Measurements from ENCODE around the gene IARS2. TPM values are rescaled to one million over a fixed set of nuclear protein-coding genes. Genes with fewer than 3 reads are reported as not detected.

IARS2 gene
- total RNA-seq, 1 experiment from 2014 or later = 123 TPM

DNA sequence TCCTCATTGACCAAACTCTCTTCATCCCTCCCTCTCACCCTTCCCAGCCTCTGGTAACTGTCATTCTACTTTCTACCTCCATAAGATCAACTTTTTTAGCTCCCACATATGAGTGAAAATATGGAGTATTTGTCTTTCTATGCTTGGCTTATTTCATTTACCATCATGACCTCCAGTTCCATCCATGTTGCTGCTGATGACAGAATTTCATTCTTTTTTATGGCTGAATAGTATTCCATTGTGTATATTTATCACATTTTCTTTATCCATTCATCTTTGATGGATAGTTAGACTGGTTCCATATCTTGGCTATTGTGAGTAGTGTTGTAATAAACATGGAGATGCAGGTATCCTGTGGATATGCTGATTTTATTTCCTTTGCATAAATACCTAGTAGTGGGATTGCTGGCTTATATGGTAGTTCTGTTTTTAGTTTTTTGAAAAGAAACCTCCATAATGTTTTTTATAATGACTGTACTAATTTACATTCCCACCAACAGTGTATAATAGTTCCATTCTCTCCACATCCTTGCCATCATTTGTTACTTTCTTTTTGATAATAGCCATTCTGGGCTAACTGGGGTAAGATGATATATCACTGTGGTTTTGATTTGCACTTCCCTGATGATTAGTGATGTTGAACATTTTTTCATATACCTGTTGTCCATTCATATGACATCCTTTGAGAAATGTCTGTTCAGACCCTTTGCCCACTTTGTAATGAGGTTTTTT is 35.7 kb downstream of the IARS2 start:
- POLR2A ChIA-PET = no interaction called here
- H3K9me3 Mint-ChIP-seq (ENCODE audit: unreplicated experiment) = no peaks in the 10 kb centered on the region
- no peak overlapping the region for H3K27ac Mint-ChIP-seq (ENCODE audit: unreplicated experiment)
- H3K27me3 ChIP-seq (replicated peaks; ENCODE audit: control insufficient read depth, insufficient read depth, low read length) = no peaks in the 10 kb centered on the region
- CTCF ChIA-PET = interaction anchor here (0.7 kb wide), 1 partner anchor 17 kb away, joined by 3 read pairs; no protein-coding TSS in a partner anchor
- H3K4me3 ChIP-seq (ENCODE audit: low read depth, low read length) = no peak overlapping the region
- intact Hi-C loops (cut with micrococcal nuclease; ENCODE audit: unreplicated experiment) = no loop called here
- peaks cover 5% of the 10 kb centered on the region for H3K36me3 ChIP-seq (ENCODE audit: control insufficient read depth, insufficient read depth, low read length)
- no peak overlapping the region for H3K4me3 Mint-ChIP-seq (ENCODE audit: unreplicated experiment)
- TF ChIP-seq, protein P1, sequence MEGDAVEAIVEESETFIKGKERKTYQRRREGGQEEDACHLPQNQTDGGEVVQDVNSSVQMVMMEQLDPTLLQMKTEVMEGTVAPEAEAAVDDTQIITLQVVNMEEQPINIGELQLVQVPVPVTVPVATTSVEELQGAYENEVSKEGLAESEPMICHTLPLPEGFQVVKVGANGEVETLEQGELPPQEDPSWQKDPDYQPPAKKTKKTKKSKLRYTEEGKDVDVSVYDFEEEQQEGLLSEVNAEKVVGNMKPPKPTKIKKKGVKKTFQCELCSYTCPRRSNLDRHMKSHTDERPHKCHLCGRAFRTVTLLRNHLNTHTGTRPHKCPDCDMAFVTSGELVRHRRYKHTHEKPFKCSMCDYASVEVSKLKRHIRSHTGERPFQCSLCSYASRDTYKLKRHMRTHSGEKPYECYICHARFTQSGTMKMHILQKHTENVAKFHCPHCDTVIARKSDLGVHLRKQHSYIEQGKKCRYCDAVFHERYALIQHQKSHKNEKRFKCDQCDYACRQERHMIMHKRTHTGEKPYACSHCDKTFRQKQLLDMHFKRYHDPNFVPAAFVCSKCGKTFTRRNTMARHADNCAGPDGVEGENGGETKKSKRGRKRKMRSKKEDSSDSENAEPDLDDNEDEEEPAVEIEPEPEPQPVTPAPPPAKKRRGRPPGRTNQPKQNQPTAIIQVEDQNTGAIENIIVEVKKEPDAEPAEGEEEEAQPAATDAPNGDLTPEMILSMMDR (IDR thresholded peaks at IDR 0.05; ENCODE audit: insufficient read depth in 1 of 2, low read depth in 1 of 2, low read length in 1 of 2, severe bottlenecking in 1 of 2, unreplicated experiment in 1 of 2) = no peak
- H3K4me1 ChIP-seq = peaks cover 7% of the 10 kb centered on the region
- peaks cover 70% of the 10 kb centered on the region for H3K36me3 Mint-ChIP-seq (ENCODE audit: insufficient read depth, unreplicated experiment)
- H3K4me1 Mint-ChIP-seq (ENCODE audit: low read depth, unreplicated experiment) = peaks cover 4% of the 10 kb centered on the region
- no TSS peak for BruUV-seq (replicated peaks)
- no peaks in the 10 kb centered on the region for H3K9me3 ChIP-seq
- DNase-seq = no peak
- H3K27me3 Mint-ChIP-seq (ENCODE audit: insufficient read depth, unreplicated experiment) = no peaks in the 10 kb centered on the region

DNA sequence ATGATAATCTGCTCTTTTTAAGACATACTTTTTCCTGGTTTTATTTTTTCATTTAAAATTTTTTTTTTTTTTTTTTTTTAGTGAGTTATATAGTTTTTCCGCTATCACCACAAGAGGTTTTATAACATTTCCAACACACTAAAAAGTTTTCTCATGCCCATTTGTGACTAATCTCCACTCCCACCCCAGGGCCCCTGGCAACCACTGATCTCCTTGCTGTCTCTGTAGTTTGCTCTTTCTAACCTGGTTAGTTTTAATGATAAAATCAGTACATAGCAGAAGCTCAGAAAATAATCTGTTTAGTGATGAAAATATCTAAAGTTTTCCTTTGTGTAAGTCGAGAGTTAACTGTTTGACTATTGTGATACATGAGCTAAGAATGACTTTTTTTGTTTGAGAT is 41.8 kb downstream of the IARS2 start:
- BruUV-seq (replicated peaks) = no TSS peak
- no peak overlapping the region for H3K4me3 Mint-ChIP-seq (ENCODE audit: unreplicated experiment)
- H3K36me3 Mint-ChIP-seq (ENCODE audit: insufficient read depth, unreplicated experiment) = peaks cover 77% of the 10 kb centered on the region
- H3K4me1 Mint-ChIP-seq (ENCODE audit: low read depth, unreplicated experiment) = no peaks in the 10 kb centered on the region
- no peak for DNase-seq
- H3K36me3 ChIP-seq (ENCODE audit: control insufficient read depth, insufficient read depth, low read length) = peaks cover 2% of the 10 kb centered on the region; the same call in 1 of the 2 replicates
- TF ChIP-seq, protein P1 (IDR thresholded peaks at IDR 0.05; ENCODE audit: insufficient read depth in 1 of 2, low read depth in 1 of 2, low read length in 1 of 2, severe bottlenecking in 1 of 2, unreplicated experiment in 1 of 2) = no peak
- intact Hi-C loops (cut with micrococcal nuclease; ENCODE audit: unreplicated experiment) = no loop called here
- H3K27me3 ChIP-seq (replicated peaks; ENCODE audit: control insufficient read depth, insufficient read depth, low read length) = no peaks in the 10 kb centered on the region
- CTCF ChIA-PET = no interaction called here
- POLR2A ChIA-PET = no interaction called here
- no peaks in the 10 kb centered on the region for H3K27me3 Mint-ChIP-seq (ENCODE audit: insufficient read depth, unreplicated experiment)
- H3K9me3 Mint-ChIP-seq (ENCODE audit: unreplicated experiment) = no peaks in the 10 kb centered on the region
- H3K9me3 ChIP-seq = no peaks in the 10 kb centered on the region
- H3K4me3 ChIP-seq (ENCODE audit: low read depth, low read length) = no peak overlapping the region
- no peaks in the 10 kb centered on the region for H3K4me1 ChIP-seq
- no peak overlapping the region for H3K27ac Mint-ChIP-seq (ENCODE audit: unreplicated experiment)

DNA sequence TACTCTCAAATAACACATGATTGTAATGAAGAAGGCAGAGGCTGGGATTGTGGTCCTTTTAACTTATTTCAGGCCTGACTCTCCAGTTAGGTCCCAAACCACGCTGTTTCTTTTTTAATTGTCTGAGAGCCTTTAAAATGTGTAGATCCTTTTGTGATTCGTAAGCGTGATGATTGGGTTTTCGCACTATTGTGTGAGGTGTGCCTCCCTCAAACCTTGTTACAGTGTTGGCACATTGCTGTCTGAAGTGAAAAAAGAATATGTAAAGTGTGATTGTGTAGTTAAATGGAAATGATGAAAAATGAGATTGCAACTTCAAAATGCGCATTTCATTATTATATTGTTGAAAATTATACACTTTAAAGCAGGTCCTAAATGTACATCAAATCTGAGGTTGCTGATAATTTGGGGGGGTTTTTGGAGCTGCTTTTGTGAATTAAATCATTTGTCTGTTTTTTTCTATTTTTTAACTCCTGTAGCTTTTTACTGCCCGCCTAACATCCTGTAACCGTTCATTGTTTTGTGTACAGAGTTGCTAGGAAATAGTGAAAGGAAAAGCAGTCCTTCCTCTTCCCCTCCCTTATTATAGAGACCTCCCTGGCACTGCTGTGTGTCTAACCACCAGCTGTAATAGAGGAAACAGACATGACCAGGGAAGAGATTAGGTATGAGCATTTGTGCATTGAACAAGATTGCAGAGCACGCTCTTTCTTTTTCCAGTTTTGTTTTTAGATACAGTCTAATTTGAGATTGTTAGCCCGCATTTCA is 43.3 kb downstream of the IARS2 start:
- TF ChIP-seq, protein P1 (IDR thresholded peaks at IDR 0.05; ENCODE audit: insufficient read depth in 1 of 2, low read depth in 1 of 2, low read length in 1 of 2, severe bottlenecking in 1 of 2, unreplicated experiment in 1 of 2) = no peak
- intact Hi-C loops (cut with micrococcal nuclease; ENCODE audit: unreplicated experiment) = no loop called here
- H3K36me3 Mint-ChIP-seq (ENCODE audit: insufficient read depth, unreplicated experiment) = peaks cover 81% of the 10 kb centered on the region
- Histone ChIP-seq H3K36me3 (ENCODE audit: control insufficient read depth, insufficient read depth, low read length) (peaks cover 2% of the 10 kb centered on the region; the same call in 1 of the 2 replicates), H3K4me1 (no peaks in the 10 kb centered on the region), H3K4me3 (ENCODE audit: low read depth, low read length) (no peak overlapping the region), H3K27me3 (replicated peaks; ENCODE audit: control insufficient read depth, insufficient read depth, low read length) (no peaks in the 10 kb centered on the region), H3K9me3 (no peaks in the 10 kb centered on the region)
- H3K27me3 Mint-ChIP-seq (ENCODE audit: insufficient read depth, unreplicated experiment) = no peaks in the 10 kb centered on the region
- no peak for DNase-seq
- ChIA-PET CTCF (no interaction called here), POLR2A (no interaction called here)
- H3K4me1 Mint-ChIP-seq (ENCODE audit: low read depth, unreplicated experiment) = no peaks in the 10 kb centered on the region
- H3K4me3 Mint-ChIP-seq (ENCODE audit: unreplicated experiment) = no peak overlapping the region
- BruUV-seq (replicated peaks) = no TSS peak
- no peak overlapping the region for H3K27ac Mint-ChIP-seq (ENCODE audit: unreplicated experiment)
- no peaks in the 10 kb centered on the region for H3K9me3 Mint-ChIP-seq (ENCODE audit: unreplicated experiment)

Data from Caco-2 (cell line).